ENCODE data around the gene SNAP29. TPM values are rescaled to one million over a fixed set of nuclear protein-coding genes. Genes with fewer than 3 reads are reported as not detected.
A peak's percentile ranks its signal among the peaks of the same experiment; 100 is the strongest.
"Not testable (repeated sequence)": the region's sequence is repeated elsewhere in the genome, so short reads cannot be mapped to it uniquely, and the experiment has no call there.

SNAP29 gene
- total RNA-seq, 2 experiments from 2014 or later, result 32.3 to 38.5 TPM

GRCh38 chr22:20904008-20904979 lies 45.5 kb downstream of the SNAP29 start:
- ATAC-seq (no peak), DNase-seq (no peak)
- Mint-ChIP-seq H3K9me3 (ENCODE audit: low read depth) (no peaks in the 10 kb centered on the region), H3K27me3 (peaks cover 19% of the 10 kb centered on the region), H3K4me1 (peaks cover 6% of the 10 kb centered on the region), H3K27ac (no peak overlapping the region), H3K4me3 (no peak overlapping the region), H3K36me3 (no peaks in the 10 kb centered on the region)
- CTCF ChIA-PET, result interaction anchor here (0.7 kb wide), 1 partner anchor 36 kb away, joined by 3 read pairs; no protein-coding TSS in a partner anchor

GRCh38 chr22:20904980-20905355 lies 46.2 kb downstream of the SNAP29 start:
- H3K9me3 Mint-ChIP-seq (ENCODE audit: low read depth), result no peaks in the 10 kb centered on the region
- H3K27ac Mint-ChIP-seq, result no peak overlapping the region
- CTCF ChIA-PET, result interaction anchor here (0.7 kb wide), 1 partner anchor 37 kb away, joined by 3 read pairs; no protein-coding TSS in a partner anchor
- H3K4me3 Mint-ChIP-seq, result no peak overlapping the region
- no peak for DNase-seq
- H3K27me3 Mint-ChIP-seq, result peaks cover 19% of the 10 kb centered on the region
- H3K4me1 Mint-ChIP-seq, result peaks cover 7% of the 10 kb centered on the region
- no peaks in the 10 kb centered on the region for H3K36me3 Mint-ChIP-seq
- no peak for ATAC-seq

GRCh38 chr22:20905415-20906386 lies 46.9 kb downstream of the SNAP29 start:
- Mint-ChIP-seq H3K9me3 (ENCODE audit: low read depth) (no peaks in the 10 kb centered on the region), H3K4me1 (peaks cover 8% of the 10 kb centered on the region), H3K27ac (no peak overlapping the region), H3K27me3 (peaks cover 19% of the 10 kb centered on the region), H3K4me3 (no peak overlapping the region), H3K36me3 (no peaks in the 10 kb centered on the region)
- no peak for DNase-seq
- CTCF ChIA-PET, result interaction anchor here (1.5 kb wide), 1 partner anchor 11 kb away, joined by 7 read pairs; the partner anchor contains the start of gene CRKL
- ATAC-seq, result no peak

GRCh38 chr22:20906387-20906767 lies 47.6 kb downstream of the SNAP29 start:
- Mint-ChIP-seq H3K27me3 (peaks cover 19% of the 10 kb centered on the region), H3K36me3 (no peaks in the 10 kb centered on the region), H3K9me3 (ENCODE audit: low read depth) (no peaks in the 10 kb centered on the region), H3K4me3 (no peak overlapping the region), H3K4me1 (peaks cover 8% of the 10 kb centered on the region), H3K27ac (no peak overlapping the region)
- DNase-seq (no peak), ATAC-seq (no peak)
- CTCF ChIA-PET, result interaction anchor here (1.5 kb wide), 1 partner anchor 11 kb away, joined by 7 read pairs; the partner anchor contains the start of gene CRKL

GRCh38 chr22:20908717-20909116 lies 49.9 kb downstream of the SNAP29 start:
- H3K4me1 Mint-ChIP-seq; H3K36me3 Mint-ChIP-seq; H3K9me3 Mint-ChIP-seq (ENCODE audit: low read depth); H3K27ac Mint-ChIP-seq; ATAC-seq; CTCF ChIA-PET; DNase-seq; H3K4me3 Mint-ChIP-seq: not testable (repeated sequence)
- peaks cover 19% of the 10 kb centered on the region for H3K27me3 Mint-ChIP-seq

GRCh38 chr22:20909543-20910303 lies 50.9 kb downstream of the SNAP29 start:
- Mint-ChIP-seq H3K36me3 (no peaks in the 10 kb centered on the region), H3K4me1 (peaks cover 11% of the 10 kb centered on the region), H3K9me3 (ENCODE audit: low read depth) (no peaks in the 10 kb centered on the region), H3K4me3 (peak overlapping the region; percentile 10), H3K27ac (peak overlapping the region; percentile 48), H3K27me3 (peaks cover 16% of the 10 kb centered on the region)
- CTCF ChIA-PET, result interaction anchor here (0.6 to 0.8 kb wide), 4 partner anchors 91 to 1326 kb away, joined by 3 to 4 read pairs (median 4); no protein-coding TSS in a partner anchor
- ATAC-seq (peak; percentile 45), DNase-seq (no peak)

- CTCF ChIA-PET, result interaction anchor here (0.6 kb wide), 1 partner anchor 22 kb away, joined by 4 read pairs; no protein-coding TSS in a partner anchor
- H3K9me3 Mint-ChIP-seq (ENCODE audit: low read depth), result no peaks in the 10 kb centered on the region
- no peaks in the 10 kb centered on the region for H3K27me3 Mint-ChIP-seq
- no peaks in the 10 kb centered on the region for H3K36me3 Mint-ChIP-seq
- peaks cover 16% of the 10 kb centered on the region for H3K4me1 Mint-ChIP-seq
- DNase-seq (no peak), ATAC-seq (no peak)
- no peak overlapping the region for H3K27ac Mint-ChIP-seq
- H3K4me3 Mint-ChIP-seq, result no peak overlapping the region
Measured at GRCh38 chr22:20912494-20912893, 53.7 kb downstream of the SNAP29 start.

- H3K4me1 Mint-ChIP-seq, result peaks cover 25% of the 10 kb centered on the region
- peaks cover 28% of the 10 kb centered on the region for H3K36me3 Mint-ChIP-seq
- peak within 1 kb of the TSS; percentile 99 for H3K4me3 Mint-ChIP-seq
- peak within 1 kb of the TSS; percentile 93 for H3K27ac Mint-ChIP-seq
- CTCF ChIA-PET, result interaction anchor here (0.7 to 1.8 kb wide), 6 partner anchors 8 to 1057 kb away, joined by 3 to 7 read pairs (median 6); no protein-coding TSS in a partner anchor
- DNase-seq, result peak; percentile 98
- peak; percentile 97 for ATAC-seq
- H3K9me3 Mint-ChIP-seq (ENCODE audit: low read depth), result no peaks in the 10 kb centered on the region
- H3K27me3 Mint-ChIP-seq, result no peaks in the 10 kb centered on the region
Measured at GRCh38 chr22:20916916-20917810, 58.4 kb downstream of the SNAP29 start, which contains the start of gene CRKL. CRKL (plus strand) TSS chr22:20917407; CDS start chr22:20917935, 528 bp downstream.

- H3K9me3 Mint-ChIP-seq (ENCODE audit: low read depth), result no peaks in the 10 kb centered on the region
- no peak for ATAC-seq
- no peak for DNase-seq
- CTCF ChIA-PET, result interaction anchor here (0.7 kb wide), 2 partner anchors 289 to 428 kb away, joined by 3 to 4 read pairs; no protein-coding TSS in a partner anchor
- peaks cover 28% of the 10 kb centered on the region for H3K4me1 Mint-ChIP-seq
- no peaks in the 10 kb centered on the region for H3K27me3 Mint-ChIP-seq
- peak overlapping the region; percentile 93 for H3K27ac Mint-ChIP-seq
- H3K36me3 Mint-ChIP-seq, result peaks cover 30% of the 10 kb centered on the region
- H3K4me3 Mint-ChIP-seq, result peak overlapping the region; percentile 99
Measured at GRCh38 chr22:20918663-20919218, 59.9 kb downstream of the SNAP29 start.

GRCh38 chr22:20919718-20920117 lies 60.9 kb downstream of the SNAP29 start:
- peak overlapping the region; percentile 99 for H3K4me3 Mint-ChIP-seq
- peaks cover 34% of the 10 kb centered on the region for H3K36me3 Mint-ChIP-seq
- H3K9me3 Mint-ChIP-seq (ENCODE audit: low read depth), result no peaks in the 10 kb centered on the region
- ATAC-seq, result no peak
- H3K27me3 Mint-ChIP-seq, result no peaks in the 10 kb centered on the region
- DNase-seq, result no peak
- CTCF ChIA-PET, result no interaction called here
- peaks cover 32% of the 10 kb centered on the region for H3K4me1 Mint-ChIP-seq
- H3K27ac Mint-ChIP-seq, result no peak overlapping the region

GRCh38 chr22:20920881-20921203 lies 62.0 kb downstream of the SNAP29 start:
- H3K36me3 Mint-ChIP-seq, result peaks cover 35% of the 10 kb centered on the region
- H3K27me3 Mint-ChIP-seq, result no peaks in the 10 kb centered on the region
- ATAC-seq, result no peak
- H3K4me1 Mint-ChIP-seq, result peaks cover 38% of the 10 kb centered on the region
- H3K4me3 Mint-ChIP-seq, result peak overlapping the region; percentile 99
- no peak for DNase-seq
- peak overlapping the region; percentile 34 for H3K27ac Mint-ChIP-seq
- CTCF ChIA-PET, result interaction anchor here (0.9 to 2.8 kb wide), 4 partner anchors 17 to 46 kb away, joined by 3 to 14 read pairs (median 4); no protein-coding TSS in a partner anchor
- H3K9me3 Mint-ChIP-seq (ENCODE audit: low read depth), result no peaks in the 10 kb centered on the region

Data from activated CD8-positive, alpha-beta memory T cell treated with anti-CD3 and anti-CD28 coated beads, Interleukin-2, amount 10 ng/mL, durations not matched to agents 7 days and 5 days (primary cell).